ENCODE results near the gene AZIN2. TPM values are rescaled to one million over a fixed set of nuclear protein-coding genes. Genes with fewer than 3 reads are reported as not detected.

The AZIN2 gene
- total and polyA plus RNA-seq, 4 donors: 0.68 to 2.6 (median 0.74) TPM

- Histone ChIP-seq H3K36me3 (ENCODE audit: control insufficient read depth in 4 of 4, insufficient read depth in 3 of 4, low read depth in 1 of 4, low read length in 3 of 4) (no peaks in the 10 kb centered on the region), H3K27me3 (ENCODE audit: control insufficient read depth in 4 of 4, insufficient read depth in 4 of 4, low read length in 3 of 4) (no peaks in the 10 kb centered on the region), H3K9me3 (ENCODE audit: control insufficient read depth in 4 of 4, low read length in 3 of 4) (no peaks in the 10 kb centered on the region), H3K4me1 (ENCODE audit: control insufficient read depth in 4 of 4, insufficient read depth in 4 of 4, low read length in 3 of 4) (peaks cover 0 to 11% (median 2%) of the 10 kb centered on the region in 4 donors), H3K9ac (ENCODE audit: low read depth in 1 of 2, low read length in 2 of 2) (no peak overlapping the region), H3K4me3 (ENCODE audit: low read depth in 1 of 3, low read length in 3 of 3) (no peak overlapping the region), H3K27ac (ENCODE audit: low read depth in 1 of 2, low read length in 2 of 2) (no peak overlapping the region)
- no peak for DNase-seq (ENCODE audit: low spot score)
- 45% methylated on average over 3 of the region's 3 CpGs for WGBS
- TF ChIP-seq GABPA (IDR thresholded peaks at IDR 0.05 in 1 of 2, conservative IDR thresholded peaks at IDR 0.05 in 1 of 2) (no peak), RAD21 (IDR thresholded peaks at IDR 0.05) (no peak), RXRA (IDR thresholded peaks at IDR 0.05) (no peak), CTCF (IDR thresholded peaks at IDR 0.05; ENCODE audit: low read depth, low read length, missing input control) (no peak), ATF3 (IDR thresholded peaks at IDR 0.05) (no peak), JUND (IDR thresholded peaks at IDR 0.05) (no peak), FOXA2 (IDR thresholded peaks at IDR 0.05) (no peak), FOXA1 (IDR thresholded peaks at IDR 0.05) (no peak), HNF4G (IDR thresholded peaks at IDR 0.05) (no peak), REST (IDR thresholded peaks at IDR 0.05) (no peak), EGR1 (IDR thresholded peaks at IDR 0.05; ENCODE audit: low read depth in 2 of 2) (no peak), ZBTB33 (IDR thresholded peaks at IDR 0.05) (no peak), NR2F2 (IDR thresholded peaks at IDR 0.05) (no peak), SP1 (IDR thresholded peaks at IDR 0.05) (no peak), YY1 (IDR thresholded peaks at IDR 0.05) (no peak), TAF1 (conservative IDR thresholded peaks at IDR 0.05) (no peak), MAX (IDR thresholded peaks at IDR 0.05) (no peak), HNF4A (conservative IDR thresholded peaks at IDR 0.05) (no peak)
Observed at GRCh38 chr1:33048426-33048825, 32.5 kb upstream of the AZIN2 start.

Measured in liver (tissue), 9 donors.